ENCODE measurements around the gene TMEM52.

The TMEM52 gene

DNA sequence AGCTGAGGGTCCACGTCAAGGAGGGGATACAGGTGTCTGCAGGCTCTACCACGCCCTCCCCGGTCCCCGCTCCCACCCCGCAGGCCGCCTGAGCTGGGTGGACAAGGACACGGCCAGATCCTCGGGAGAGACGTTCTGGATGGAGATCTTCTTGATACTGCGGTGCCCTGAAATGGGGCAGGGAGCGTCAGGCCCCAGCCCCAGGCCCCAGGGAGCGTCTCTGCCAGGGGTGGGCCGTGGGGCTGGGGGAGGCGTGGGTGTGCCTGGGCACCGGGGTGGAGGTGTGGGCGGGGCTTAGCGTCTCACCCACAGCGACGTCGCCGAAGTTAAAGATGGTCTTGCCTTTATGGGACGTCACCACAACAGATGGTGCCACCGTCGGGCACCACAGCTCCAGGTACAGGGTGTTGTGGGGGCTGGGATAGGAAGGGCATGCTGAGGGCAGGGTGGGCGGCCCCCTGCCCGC is 7.3 kb upstream of the TMEM52 start:
- no peak for DNase-seq

DNA sequence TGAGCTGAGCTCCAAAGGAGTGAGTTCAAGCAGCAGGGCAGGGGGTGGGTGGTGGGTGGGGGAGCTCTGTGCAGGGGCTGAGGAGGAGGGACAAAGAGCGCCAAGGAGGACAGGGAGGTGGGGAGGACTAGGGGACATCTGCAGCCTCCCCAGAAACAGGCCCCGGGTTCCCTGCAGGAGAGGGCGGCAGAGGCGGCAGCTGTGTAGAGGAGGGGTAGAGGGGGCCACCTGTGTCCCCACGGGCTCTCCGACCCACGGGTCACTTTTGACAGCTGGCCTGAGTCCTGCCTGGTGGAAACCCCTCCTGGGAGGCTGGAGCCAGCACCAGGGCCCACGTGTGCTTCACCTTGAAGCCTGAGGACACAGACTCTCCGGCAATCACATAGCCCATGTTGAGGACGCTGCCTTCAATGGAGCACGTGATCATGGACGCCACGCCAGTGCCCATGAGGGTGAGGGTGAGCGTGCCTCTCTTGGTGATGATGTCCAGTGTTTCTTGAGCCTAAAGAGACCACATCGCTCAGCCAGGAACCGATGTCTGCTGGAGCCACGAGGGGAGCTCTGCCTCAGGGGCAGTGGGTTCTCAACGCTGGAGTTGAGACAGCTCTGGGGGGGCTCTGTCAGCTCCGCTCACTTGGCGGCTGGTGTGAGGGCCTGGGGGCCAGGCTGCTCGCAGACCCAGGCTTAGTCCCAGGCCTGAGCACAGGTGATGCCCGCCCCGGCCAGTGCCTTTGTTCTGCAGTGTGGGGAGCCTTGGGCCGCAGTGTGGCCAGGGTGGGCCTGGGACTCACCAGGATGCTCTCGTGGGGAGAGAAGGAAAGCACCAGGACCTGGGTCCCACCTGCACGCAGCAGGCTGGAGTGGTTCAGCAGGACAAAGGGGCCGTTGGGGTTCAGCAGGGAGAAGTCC is 6.6 kb upstream of the TMEM52 start:
- DNase-seq = no peak

DNA sequence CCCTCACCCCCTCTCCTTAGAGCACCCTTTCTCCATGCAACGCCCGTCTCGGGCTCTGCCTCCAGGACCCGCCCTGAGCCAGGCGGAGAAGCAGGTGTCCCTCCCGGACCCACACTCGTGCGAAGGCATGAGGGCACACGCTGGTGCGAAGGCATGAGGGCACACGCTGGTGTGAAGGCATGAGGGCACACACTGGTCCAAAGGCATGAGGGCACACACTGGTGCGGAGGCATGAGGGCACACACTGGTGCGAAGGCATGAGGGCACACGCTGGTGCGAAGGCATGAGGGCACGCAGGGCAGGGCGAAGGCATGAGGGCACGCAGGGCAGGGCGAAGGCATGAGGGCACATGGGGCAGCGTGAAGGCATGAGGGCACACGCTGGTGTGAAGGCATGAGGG is 5.8 kb upstream of the TMEM52 start:
- no peak for DNase-seq

DNA sequence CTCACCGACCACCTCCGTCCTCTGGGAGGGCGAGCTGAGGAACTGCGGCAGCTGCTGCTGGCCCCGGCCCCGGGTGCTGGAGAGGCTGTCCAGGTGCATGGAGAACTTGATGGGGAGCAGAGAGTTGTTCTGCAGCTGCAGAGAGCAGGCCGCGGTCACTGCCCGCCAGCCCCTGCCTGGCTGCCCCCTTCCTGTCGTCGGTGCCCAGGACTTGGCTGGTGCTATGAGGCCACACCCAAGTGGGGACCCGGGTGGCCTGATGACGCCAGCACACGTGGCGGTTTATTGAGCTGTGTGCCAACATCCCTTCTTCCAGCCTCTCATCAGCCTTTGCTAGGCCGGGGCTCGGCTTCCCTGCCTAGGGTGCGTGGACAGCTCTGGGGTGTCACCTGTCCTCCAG is 5.3 kb upstream of the TMEM52 start:
- no peak for DNase-seq

DNA sequence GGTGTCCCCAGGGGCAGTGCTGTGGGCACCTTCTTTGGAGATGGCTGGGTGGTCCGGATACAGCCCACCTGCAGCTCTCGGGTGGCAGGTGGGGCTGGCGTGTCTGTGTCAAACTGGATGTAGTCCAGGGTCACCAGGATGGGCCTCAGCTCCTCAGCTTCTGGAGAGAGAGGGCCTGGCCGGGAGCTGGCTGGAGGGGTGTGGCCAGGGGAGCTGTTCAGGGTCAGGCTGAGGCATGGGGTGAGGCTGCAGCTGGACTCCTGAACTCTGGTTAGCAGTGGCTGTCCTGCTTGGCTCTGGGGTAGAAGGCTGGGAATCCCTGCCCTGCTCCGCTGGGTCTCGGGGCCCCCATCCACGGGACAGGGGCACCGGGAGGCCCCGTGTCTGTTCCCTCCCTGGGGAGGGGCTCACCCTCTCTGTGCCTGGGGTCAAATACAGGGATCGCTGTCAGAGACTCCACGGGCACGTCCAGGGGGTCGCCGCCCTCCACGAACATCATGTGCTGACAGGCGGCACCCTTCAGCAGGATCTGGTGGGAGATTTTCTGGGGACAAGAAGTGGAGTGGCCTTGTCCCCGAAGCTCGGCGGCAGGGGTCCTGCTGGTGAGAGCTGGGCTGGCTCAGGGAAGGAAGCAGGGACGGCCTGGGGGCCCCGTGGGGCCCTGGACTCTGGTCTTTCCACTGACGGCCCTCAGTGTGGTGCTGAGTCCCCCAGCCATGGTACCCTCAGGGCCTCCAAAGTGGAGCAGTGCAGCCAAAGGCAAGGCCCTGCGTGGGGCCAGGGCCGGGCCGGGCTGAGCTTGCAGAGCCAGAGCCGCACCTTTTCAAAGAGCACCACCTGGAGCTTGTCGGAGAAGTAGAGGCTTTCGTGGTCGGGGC is 4.1 kb upstream of the TMEM52 start:
- no peak for DNase-seq

DNA sequence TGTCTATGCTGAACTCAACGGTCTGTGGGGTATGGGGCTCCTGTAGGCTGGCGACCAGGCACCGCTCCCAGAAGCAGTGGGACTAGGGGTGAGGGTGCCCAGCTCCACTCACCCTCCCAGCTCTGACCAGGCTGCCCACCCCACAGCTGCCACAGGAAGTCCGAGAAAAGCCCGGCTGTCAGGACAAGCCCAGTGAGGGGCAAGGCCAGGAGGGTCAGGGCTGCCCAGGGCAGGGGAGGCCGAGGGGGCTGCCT is 3.5 kb upstream of the TMEM52 start:
- no peak for DNase-seq

DNA sequence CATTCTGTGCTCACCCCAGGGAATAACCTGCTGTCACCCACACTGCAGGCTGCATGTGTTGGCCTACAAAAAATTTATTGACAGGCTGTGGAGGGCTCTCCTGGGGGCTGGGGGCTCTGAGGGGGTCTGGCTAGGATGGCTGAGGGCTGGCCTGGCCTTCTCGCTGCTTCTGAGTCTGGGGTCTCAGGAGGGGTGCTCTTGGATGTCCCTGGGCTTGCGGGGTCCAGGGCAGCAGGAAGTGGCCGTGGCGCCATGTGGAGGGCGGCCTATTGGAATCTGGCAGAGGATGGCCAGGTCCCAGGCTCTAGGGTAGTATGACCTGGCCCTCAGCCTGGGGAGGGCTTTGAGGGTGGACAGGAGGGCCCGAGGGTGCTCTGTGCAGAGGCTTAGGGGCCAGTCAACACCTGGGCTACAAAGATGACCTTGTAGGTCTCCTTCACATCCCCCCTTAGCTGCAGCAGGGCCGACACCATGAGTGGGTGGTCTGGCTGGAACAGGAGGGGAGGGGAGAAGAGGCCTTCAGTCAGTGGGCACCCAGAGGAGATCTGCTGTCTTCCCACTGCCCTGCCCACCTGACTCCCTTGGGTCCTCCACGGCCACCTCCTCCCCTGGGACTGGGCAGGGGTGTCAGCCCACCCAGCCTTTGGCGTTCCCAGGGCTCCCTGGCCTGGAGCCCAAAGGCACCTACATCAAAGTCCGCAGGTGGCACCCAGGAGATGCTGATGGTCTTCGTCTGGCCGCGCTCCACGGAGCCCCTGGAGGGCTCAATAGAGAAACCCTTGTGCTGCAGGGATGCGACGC is 3.0 kb upstream of the TMEM52 start:
- no peak for DNase-seq

DNA sequence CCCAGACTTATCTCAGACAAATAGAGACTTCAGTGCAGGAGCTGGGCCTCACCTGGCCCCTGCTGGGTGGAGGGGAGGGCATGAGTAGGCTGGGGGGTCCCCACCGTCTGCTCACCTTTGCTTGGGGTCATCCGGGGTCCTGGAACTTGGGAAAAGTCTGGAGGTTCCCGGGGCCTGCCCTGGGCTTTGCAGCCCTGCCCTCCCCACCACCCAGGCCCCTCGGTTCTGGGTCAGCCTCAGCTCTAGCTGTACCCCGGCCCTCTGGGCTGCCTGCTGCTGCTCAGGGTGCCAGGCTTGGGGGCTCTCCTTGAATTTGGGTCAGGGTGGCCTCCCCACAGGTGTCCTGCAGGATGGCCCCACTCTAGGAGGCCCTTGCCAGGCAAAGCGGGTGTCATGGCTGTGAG is 2.4 kb upstream of the TMEM52 start:
- no peak for DNase-seq

DNA sequence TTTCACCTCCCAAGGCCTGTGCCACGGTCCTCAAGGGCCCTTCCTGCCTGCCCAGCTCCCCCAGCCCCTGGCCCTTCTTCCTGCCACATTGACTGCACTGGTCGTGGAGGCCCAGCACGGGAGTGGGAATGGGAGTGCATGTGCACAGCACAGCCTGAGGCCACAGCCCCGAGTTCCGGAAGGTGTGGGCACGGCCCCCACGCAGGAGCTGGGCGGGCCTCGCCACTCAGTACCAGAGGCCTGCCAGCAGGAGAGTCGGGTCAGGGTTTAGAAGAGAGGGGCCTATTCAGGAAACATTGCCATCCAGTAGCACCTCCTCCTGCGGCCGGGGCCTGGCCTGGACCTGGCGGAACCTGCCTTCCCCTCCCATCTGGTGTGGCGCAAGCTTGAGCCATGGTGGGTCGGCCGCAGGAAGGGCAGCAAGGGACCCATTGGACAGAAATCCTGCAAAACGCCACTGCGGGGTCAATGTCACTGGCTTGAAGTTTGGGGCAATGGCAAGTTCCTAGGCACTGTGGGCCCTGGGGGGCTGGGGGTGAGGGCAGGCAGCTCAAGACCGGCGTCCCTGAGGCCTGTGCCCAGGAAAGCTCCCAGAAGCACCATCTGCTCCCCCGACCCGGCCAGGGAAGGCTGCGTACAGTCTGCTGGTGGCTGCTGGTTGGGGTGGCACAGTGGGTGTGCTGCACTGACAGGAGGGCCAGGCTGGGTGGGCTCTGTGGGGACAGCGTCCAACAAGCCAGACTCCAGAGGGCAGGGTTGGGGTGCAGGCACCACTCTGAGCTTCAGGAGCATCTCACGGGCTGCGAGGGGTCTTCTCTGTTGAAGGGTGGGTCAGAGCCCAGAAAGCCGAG is 1.8 kb upstream of the TMEM52 start:
- no peak for DNase-seq

DNA sequence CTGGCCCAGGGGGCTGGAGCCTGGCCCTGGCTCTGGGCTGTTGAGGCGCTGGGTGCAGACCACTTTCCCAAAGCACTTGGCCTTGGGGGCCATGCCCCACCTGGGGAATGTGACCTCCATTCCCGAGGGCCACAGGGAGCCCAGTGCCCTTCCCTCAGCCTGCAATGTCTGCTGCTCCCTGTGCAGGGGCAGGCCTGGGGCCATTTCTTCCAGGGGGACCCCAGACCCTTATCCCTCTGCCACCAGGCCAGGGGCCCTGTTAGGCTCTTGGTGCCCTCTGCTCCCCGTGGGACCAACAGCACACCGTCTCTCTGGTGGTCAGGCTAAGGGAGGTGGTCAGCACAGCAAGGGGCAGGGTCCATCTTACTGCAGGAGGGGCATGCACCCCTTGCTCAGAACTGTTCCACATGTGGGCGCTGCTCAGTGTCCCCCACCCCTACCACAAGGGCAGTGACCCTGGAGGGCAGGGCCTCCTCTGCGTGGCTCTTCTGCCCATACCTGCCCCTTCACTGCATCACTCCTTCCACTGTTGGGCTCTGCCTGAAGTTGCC is 1.1 kb upstream of the TMEM52 start:
- DNase-seq = no peak

DNA sequence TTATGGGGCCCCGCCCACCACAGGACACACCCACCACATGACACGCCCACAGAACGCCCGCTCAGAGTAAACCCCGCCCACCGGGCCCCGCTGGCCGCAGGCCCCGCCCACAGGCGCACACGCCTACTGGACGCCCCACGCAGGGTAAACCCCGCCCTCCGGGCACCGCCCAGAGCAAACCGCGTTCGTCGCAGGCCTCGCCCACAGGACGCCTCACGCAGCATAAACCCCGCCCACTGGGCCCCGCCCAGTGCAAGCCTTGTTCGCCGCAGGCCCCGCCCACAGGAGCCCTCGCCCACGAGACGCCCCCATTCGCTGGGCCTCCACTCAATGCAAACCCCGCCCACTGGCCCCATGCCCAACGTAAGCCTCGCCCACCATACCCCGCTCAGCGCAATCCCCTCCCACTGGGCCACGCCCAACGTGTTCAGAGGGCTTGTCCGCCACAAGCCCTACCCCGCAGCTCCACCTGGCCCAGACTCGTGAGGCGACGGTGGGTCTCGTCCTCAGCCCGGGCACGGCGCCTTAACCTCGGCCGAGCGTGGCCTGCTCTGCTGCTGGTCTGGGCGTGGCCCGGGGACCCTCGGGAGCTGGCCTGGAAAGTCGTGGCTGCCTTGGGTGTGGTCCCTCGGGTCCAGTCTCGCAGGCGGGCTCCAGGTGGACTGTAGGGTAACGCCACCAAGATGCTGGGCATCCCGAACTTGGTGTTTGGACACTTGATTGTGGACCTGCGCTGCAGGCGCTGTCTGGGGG is 401 bp upstream of the TMEM52 start:
- DNase-seq = peak; percentile 99

DNA sequence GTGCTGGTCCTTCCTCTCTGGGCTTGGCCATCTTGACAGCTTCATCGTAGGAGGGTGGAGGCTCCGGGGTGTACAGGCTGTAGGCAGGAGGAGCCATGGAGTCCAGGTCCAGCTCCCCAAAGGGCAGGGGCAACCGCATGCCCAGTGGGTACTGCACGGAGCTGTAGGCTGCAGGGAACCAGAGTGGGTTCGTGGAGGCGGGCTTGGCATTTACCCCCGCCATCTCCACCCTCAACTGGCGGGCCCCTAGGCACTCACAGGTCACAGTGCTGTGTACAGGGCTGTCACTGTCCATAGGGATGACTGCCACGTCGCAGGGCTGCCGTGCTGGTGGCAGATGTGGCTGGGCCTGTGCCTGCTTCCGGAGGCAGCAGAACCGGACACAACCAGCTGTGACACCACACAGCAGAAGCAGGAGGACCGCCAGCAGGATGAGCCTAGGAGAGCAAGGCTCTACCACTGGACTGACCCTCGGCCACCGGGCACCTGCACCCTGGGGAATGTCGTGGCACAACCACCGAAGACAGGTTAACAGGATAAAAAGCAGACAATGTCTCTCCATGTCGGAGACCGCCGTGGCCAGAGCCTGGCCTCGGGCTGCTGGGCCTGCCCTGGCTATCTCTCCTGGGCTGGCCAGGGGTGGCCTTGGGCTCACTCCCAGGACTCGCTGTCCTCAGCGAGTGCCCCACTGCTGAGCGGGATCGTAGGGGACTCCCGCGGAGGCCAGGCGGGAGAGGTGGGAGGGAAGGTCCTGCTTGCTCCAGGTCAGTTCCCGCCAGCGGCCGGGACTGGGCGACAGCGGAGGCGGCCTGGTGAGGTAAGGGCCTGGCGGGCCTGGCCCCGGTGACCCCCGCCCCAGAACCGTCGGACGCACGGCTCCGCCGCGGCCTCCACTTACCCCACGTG is 831 bp downstream of the TMEM52 start:
- no peak for DNase-seq

DNA sequence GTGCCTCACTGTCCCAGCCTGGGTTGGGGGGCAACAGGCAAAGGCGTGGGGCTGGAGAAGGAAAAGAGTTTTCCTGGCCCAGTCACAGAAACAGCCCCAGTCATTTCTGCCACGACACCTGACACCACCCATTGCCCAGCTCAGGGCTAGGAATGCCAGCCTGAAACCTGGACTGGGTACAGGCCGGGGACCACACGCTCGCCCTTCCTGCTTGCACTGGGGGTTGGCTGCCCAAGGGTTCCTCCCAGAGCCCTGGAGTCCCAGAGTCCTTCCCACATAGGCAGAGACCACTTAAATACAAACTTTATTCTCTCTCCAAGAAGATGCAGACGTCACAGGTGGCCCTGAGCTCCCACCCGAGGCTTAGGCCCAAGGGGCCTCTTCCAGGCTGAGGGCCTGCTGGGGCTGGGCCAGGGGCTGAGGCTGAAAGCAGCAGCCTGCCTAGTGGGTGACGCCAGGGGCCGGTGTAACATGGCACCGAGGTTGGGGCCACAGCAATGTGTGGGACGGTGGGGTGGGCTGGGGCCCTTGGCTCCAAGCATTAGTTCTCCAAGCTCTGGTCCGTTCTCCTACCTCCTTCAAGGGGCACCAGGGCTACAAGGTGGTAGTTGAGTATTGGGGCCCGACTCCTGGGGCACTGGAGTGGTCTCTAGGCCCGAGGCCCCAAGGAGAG is 1.6 kb downstream of the TMEM52 start:
- DNase-seq = no peak

DNA sequence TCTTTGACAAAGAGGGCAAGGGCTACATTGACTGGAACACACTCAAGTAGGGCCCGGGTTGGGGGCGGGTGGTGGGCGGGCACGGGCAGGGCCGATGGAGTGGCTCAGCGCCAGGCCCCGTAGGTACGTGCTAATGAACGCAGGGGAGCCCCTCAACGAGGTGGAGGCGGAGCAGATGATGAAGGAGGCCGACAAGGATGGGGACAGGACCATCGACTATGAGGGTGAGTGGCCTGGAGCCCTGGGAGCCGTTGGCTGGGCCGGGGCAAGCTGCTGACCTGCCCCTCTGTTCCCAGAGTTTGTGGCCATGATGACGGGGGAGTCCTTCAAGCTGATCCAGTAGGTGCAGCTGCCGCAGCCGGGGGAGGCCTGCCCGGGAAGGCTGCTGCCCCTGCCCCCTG is 2.2 kb downstream of the TMEM52 start:
- DNase-seq = no peak

DNA sequence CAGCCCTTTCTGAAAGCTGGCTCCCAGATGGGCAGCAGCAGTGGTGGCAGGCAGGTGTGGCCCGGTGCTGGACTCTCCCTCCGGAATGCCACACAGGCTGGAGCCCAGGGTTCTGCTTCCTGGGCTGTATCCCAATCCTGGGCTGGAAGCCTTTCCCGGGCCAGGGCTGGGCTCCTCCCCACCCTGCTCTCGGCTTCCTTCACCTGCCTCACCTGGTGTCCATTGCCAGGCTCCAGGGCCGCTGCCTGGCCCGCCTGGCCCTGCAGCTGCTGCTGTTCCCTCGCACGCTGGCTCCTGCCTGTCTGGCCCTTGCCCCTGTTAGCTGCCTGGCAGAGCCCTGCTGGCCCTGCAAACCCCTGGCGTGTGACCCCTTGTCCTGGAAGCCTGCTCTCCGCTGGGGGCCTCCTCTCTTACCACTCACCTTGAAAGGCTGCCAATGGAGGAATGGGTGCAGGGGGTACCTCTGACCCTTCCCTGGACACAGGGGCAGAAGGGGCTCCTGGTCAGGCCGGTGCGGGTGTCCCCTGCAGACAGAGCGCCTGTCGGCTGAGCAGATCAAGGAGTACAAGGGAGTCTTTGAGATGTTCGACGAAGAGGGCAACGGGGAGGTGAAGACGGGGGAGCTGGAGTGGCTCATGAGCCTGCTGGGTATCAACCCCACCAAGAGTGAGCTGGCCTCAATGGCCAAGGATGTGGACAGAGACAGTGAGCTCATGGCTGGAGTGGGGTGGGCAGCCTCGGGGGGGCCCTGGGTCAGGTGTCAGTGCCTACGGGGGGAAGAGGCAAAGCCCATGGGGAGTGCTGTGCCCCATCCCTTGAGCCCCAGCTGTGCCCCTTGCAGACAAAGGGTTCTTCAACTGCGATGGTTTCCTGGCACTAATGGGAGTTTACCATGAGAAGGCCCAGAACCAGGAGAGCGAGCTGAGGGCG is 2.9 kb downstream of the TMEM52 start:
- DNase-seq = no peak

DNA sequence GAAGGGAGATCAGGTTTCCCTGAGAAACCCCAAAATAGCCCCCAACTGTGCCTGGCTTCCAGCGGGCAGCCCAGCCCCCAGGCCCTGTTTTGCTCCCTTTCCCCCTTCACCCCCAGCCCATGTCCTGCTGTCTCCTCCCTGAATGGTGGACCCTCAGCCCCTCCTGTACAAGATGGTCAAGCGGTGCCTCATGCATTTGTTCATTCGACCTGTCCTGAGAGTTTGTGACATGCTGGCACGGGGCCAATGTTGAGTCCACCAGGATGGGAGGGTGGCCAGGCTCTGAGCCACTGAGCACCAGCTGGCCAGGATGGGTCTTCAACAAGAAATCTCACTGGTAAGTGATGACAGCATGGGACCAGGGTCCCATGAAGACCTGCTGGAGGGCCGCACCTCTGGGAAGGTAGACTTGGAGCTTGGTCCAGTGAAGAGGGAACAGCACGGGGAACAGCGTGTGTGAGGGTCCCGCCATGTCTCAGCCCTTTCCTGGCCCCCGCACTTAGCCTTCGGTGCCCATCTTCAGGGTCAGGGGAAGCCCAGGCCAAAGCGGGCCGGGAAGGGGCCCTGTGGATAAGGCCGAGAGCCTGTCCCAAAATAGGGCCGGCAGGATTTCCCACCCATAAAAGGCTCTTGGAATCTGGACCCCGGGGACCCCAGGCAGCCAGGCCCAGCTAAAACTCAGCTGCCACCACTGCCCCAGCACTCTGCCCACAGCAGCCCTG is 3.9 kb downstream of the TMEM52 start, which contains the start of gene CALML6:
CALML6 (plus strand) TSS at position 290 of the 722 bp plus-strand sequence; CDS start at position 311, 21 bp downstream.
- DNase-seq = no peak
